Astrocyte (in vitro differentiated cells and primary cell): Measurements from ENCODE around the gene BTN3A1. TPM values are rescaled to one million over a fixed set of nuclear protein-coding genes. Genes with fewer than 3 reads are reported as not detected.
"Not testable (repeated sequence)": the region's sequence is repeated elsewhere in the genome, so short reads cannot be mapped to it uniquely, and the experiment has no call there.

Source experiments
- DNase-seq: peaks from one replicate; pipeline ENCODE4 v3.0.0-alpha.2; 2010; ENCODE audit warnings: low read depth
- FAIRE-seq: peaks from 2 replicates; lab custom pipeline; 2011; peaks lifted over from hg19 to GRCh38; lab: Jason Lieb, UNC
- H2AFZ ChIP-seq: 2 replicates; pipeline ENCODE4 v1.6.0; 2012; ENCODE audit warnings: low read depth, low read length, inconsistent platforms
- H3K27ac ChIP-seq: 2 replicates; pipeline ENCODE4 v1.5.1; 2011; ENCODE audit warnings: low read depth, low read length, inconsistent platforms
- H3K27me3 ChIP-seq: 2 replicates; pipeline ENCODE4 v1.6.0; 2011; ENCODE audit warnings: low read length, inconsistent platforms; ENCODE audit not compliant: insufficient read depth
- H3K36me3 ChIP-seq: 2 replicates; pipeline ENCODE4 v1.5.1; 2011; ENCODE audit warnings: low read length, inconsistent platforms; ENCODE audit not compliant: insufficient read depth
- H3K4me1 ChIP-seq: 2 replicates; pipeline ENCODE4 v1.5.1; 2011; ENCODE audit warnings: low read length, inconsistent platforms; ENCODE audit not compliant: insufficient read depth
- H3K4me2 ChIP-seq: 2 replicates; pipeline ENCODE4 v1.6.0; 2012; ENCODE audit warnings: low read length, inconsistent platforms
- H3K4me3 ChIP-seq: 2 replicates; pipeline ENCODE4 v1.5.1; 2011; ENCODE audit warnings: low read depth, mild to moderate bottlenecking, low read length, inconsistent platforms; ENCODE audit not compliant: insufficient read depth
- H3K79me2 ChIP-seq: 2 replicates; pipeline ENCODE4 v1.6.0; 2012; ENCODE audit warnings: mild to moderate bottlenecking, low read length, inconsistent platforms; ENCODE audit not compliant: insufficient read depth
- H3K9ac ChIP-seq: 2 replicates; pipeline ENCODE4 v1.6.0; 2012; ENCODE audit warnings: mild to moderate bottlenecking, low read length, inconsistent platforms
- H3K9me3 ChIP-seq: 2 replicates; pipeline ENCODE4 v1.5.1; 2012; ENCODE audit warnings: low read depth, mild to moderate bottlenecking, low read length, inconsistent platforms; ENCODE audit not compliant: insufficient read depth
- H4K20me1 ChIP-seq: 2 replicates; pipeline ENCODE4 v1.6.0; 2012; ENCODE audit warnings: low read length, inconsistent platforms; ENCODE audit not compliant: insufficient read depth
- H3K27ac Mint-ChIP-seq: one replicate; pipeline ENCODE4 v1.8.0; 2021; ENCODE audit warnings: mild to moderate bottlenecking, mixed read lengths; ENCODE audit not compliant: unreplicated experiment
- H3K27me3 Mint-ChIP-seq: one replicate; pipeline ENCODE4 v1.8.0; 2021; ENCODE audit warnings: low read depth, mixed read lengths; ENCODE audit not compliant: unreplicated experiment
- H3K36me3 Mint-ChIP-seq: one replicate; pipeline ENCODE4 v1.8.0; 2021; ENCODE audit warnings: low read depth, mixed read lengths; ENCODE audit not compliant: unreplicated experiment
- H3K4me1 Mint-ChIP-seq: one replicate; pipeline ENCODE4 v1.8.0; 2021; ENCODE audit warnings: low read depth, mixed read lengths; ENCODE audit not compliant: unreplicated experiment
- H3K4me3 Mint-ChIP-seq: one replicate; pipeline ENCODE4 v1.8.0; 2021; ENCODE audit warnings: mild to moderate bottlenecking, moderate library complexity, mixed read lengths; ENCODE audit not compliant: unreplicated experiment
- H3K9me3 Mint-ChIP-seq: one replicate; pipeline ENCODE4 v1.8.0; 2021; ENCODE audit warnings: mild to moderate bottlenecking, mixed read lengths; ENCODE audit not compliant: unreplicated experiment
- EZH2 ChIP-seq: IDR thresholded peaks from 2 replicates; pipeline ENCODE4 v1.6.1; 2012; ENCODE audit warnings: mild to moderate bottlenecking, low read length, inconsistent platforms; ENCODE audit not compliant: insufficient read depth
- total RNA-seq: library from RNA; stranded (reverse); gene quantifications from 2 replicates; pipeline ENCODE4 v1.2.1, GENCODE V29; 2021
- TF ChIP-seq, protein P1 (sequence below): IDR thresholded peaks from 2 replicates; pipeline ENCODE4 v1.5.1; 2011; ENCODE audit warnings: low read depth, mild to moderate bottlenecking, inconsistent platforms, low read length, moderate library complexity; ENCODE audit not compliant: insufficient read depth

The BTN3A1 gene
- total RNA-seq, 1 donor from 2014 or later: 22.2 TPM

DNA sequence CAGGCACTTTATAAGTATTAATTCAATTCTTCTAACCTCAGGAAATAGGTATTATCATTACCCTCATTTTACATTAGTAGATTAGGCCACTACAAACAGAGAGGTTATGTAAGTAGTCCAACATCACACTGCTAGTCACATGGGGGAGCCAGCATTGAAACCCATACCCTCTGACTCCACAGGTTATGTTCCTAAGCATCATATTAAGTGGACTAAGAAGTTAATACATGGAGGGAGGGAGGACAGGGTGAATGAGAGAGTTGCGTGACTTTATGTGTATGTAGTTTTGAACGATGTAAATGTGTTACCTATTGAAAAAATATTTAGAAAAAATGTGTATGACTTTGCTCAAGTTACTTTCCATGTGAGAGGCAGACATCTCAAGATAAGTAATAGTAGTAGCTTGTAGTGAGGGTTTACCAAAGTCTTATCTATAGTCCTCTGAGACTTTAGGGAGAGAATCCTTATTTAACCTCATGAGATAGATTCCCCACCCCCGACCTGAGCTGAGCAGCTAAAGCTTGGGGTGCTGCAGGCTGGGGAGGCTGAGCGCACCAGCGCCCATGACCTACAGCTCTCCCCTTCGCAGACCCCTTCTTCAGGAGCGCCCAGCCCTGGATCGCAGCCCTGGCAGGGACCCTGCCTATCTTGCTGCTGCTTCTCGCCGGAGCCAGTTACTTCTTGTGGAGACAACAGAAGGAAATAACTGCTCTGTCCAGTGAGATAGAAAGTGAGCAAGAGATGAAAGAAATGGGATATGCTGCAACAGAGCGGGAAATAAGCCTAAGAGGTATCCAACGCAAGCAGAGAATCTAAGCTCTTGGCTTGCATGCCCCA, 29.5 kb upstream of the BTN3A1 start:
- no peaks in the 10 kb centered on the region for H4K20me1 ChIP-seq
- H3K4me3 Mint-ChIP-seq: no peak overlapping the region
- TF ChIP-seq, protein P1, sequence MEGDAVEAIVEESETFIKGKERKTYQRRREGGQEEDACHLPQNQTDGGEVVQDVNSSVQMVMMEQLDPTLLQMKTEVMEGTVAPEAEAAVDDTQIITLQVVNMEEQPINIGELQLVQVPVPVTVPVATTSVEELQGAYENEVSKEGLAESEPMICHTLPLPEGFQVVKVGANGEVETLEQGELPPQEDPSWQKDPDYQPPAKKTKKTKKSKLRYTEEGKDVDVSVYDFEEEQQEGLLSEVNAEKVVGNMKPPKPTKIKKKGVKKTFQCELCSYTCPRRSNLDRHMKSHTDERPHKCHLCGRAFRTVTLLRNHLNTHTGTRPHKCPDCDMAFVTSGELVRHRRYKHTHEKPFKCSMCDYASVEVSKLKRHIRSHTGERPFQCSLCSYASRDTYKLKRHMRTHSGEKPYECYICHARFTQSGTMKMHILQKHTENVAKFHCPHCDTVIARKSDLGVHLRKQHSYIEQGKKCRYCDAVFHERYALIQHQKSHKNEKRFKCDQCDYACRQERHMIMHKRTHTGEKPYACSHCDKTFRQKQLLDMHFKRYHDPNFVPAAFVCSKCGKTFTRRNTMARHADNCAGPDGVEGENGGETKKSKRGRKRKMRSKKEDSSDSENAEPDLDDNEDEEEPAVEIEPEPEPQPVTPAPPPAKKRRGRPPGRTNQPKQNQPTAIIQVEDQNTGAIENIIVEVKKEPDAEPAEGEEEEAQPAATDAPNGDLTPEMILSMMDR: no peak
- no peak for TF ChIP-seq EZH2

DNA sequence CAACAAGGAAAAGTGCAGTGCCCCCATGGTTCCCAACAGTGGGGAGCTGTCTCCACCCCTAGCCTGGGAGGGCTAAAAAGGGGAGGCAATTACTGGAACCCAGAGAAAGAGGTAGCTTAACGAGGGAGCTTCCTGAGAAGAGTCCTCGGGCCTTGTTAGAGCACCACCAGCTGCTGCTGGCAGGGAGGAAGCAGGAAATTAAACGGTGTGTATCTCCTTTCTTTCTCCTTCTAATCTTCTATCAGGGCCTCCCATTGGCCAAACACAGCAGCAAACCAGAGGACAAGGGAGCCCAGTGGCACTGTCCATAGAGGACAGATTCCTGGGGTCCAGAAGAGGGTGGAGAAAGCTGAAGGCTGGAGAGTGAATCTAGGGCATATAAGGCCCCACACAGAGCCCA, 26.8 kb upstream of the BTN3A1 start:
- FAIRE-seq (no peak), DNase-seq (no peak)
- no peak for TF ChIP-seq EZH2
- TF ChIP-seq, protein P1: no peak
- no peaks in the 10 kb centered on the region for H4K20me1 ChIP-seq
- no peak overlapping the region for H3K4me3 Mint-ChIP-seq
- no peaks in the 10 kb centered on the region for H3K79me2 ChIP-seq
- no peak overlapping the region for H3K27ac ChIP-seq
- peaks cover 2% of the 10 kb centered on the region for H3K27me3 Mint-ChIP-seq
- no peak overlapping the region for H2AFZ ChIP-seq
- H3K27me3 ChIP-seq: no peaks in the 10 kb centered on the region
- no peaks in the 10 kb centered on the region for H3K9me3 ChIP-seq
- no peak overlapping the region for H3K4me2 ChIP-seq
- H3K4me3 ChIP-seq: no peak overlapping the region
- no peaks in the 10 kb centered on the region for H3K9me3 Mint-ChIP-seq
- no peak overlapping the region for H3K9ac ChIP-seq
- H3K4me1 ChIP-seq: no peaks in the 10 kb centered on the region
- H3K36me3 Mint-ChIP-seq: peaks cover 33% of the 10 kb centered on the region
- no peak overlapping the region for H3K27ac Mint-ChIP-seq
- H3K36me3 ChIP-seq: no peaks in the 10 kb centered on the region
- no peaks in the 10 kb centered on the region for H3K4me1 Mint-ChIP-seq

More for the DNA sequence above, 29.5 kb upstream of the BTN3A1 start:
- no peaks in the 10 kb centered on the region for H3K4me1 Mint-ChIP-seq
- Histone ChIP-seq H3K9me3 (no peaks in the 10 kb centered on the region), H3K79me2 (no peaks in the 10 kb centered on the region), H3K9ac (no peak overlapping the region), H2AFZ (no peak overlapping the region), H3K36me3 (no peaks in the 10 kb centered on the region), H3K4me2 (no peak overlapping the region), H3K27me3 (no peaks in the 10 kb centered on the region), H3K4me3 (no peak overlapping the region), H3K27ac (no peak overlapping the region), H3K4me1 (no peaks in the 10 kb centered on the region)
- FAIRE-seq (no peak), DNase-seq (no peak)
- H3K27me3 Mint-ChIP-seq: peaks cover 2% of the 10 kb centered on the region
- H3K9me3 Mint-ChIP-seq: no peaks in the 10 kb centered on the region
- peaks cover 44% of the 10 kb centered on the region for H3K36me3 Mint-ChIP-seq
- no peak overlapping the region for H3K27ac Mint-ChIP-seq

DNA sequence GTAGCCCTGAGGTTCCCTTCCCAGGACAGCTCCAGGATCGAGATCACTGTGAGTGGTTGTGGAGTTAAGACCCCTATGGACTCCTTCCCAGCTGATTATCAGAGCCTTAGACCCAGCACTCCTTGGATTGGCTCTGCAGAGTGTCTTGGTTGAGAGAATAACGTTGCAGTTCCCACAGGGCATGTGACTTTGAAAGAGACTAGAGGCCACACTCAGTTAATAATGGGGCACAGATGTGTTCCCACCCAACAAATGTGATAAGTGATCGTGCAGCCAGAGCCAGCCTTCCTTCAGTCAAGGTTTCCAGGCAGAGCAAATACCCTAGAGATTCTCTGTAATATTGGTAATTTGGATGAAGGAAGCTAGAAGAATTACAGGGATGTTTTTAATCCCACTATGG, 24.4 kb upstream of the BTN3A1 start:
- H3K36me3 ChIP-seq: no peaks in the 10 kb centered on the region
- H3K9me3 Mint-ChIP-seq: no peaks in the 10 kb centered on the region

DNA sequence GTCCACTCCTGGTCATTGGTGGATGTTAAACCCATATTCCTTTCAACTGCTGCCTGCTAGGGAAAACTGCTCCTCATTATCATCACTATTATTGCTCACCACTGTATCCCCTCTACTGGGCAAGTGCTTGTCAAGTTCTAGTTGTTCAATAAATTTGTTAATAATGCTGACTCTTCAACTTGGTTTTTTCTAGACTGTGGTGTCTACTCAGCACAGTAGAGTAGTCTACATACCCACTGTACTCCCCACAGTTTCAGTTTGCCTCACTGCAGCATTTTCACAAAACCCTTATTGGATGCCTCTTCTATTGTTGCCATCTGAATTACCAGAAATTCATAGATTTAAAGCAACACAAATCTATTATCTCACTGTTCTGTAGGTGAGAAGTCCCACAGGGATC, 23.9 kb upstream of the BTN3A1 start:
- FAIRE-seq, H3K27me3 ChIP-seq, H3K4me1 ChIP-seq, DNase-seq, H3K4me1 Mint-ChIP-seq, H4K20me1 ChIP-seq, H3K9ac ChIP-seq, H3K4me2 ChIP-seq, H3K27me3 Mint-ChIP-seq, H3K4me3 Mint-ChIP-seq, H3K27ac ChIP-seq, H3K27ac Mint-ChIP-seq, H3K36me3 ChIP-seq, H3K4me3 ChIP-seq, H3K9me3 Mint-ChIP-seq, H2AFZ ChIP-seq, H3K79me2 ChIP-seq, H3K9me3 ChIP-seq: not testable (repeated sequence)
- peaks cover 31% of the 10 kb centered on the region for H3K36me3 Mint-ChIP-seq

More for the DNA sequence above, 24.4 kb upstream of the BTN3A1 start:
- Histone ChIP-seq H4K20me1 (no peaks in the 10 kb centered on the region), H3K27me3 (no peaks in the 10 kb centered on the region), H2AFZ (no peak overlapping the region), H3K9me3 (no peaks in the 10 kb centered on the region), H3K9ac (no peak overlapping the region), H3K4me3 (no peak overlapping the region), H3K27ac (no peak overlapping the region), H3K4me2 (no peak overlapping the region), H3K4me1 (no peaks in the 10 kb centered on the region), H3K79me2 (no peaks in the 10 kb centered on the region)
- TF ChIP-seq, protein P1: no peak
- no peak for TF ChIP-seq EZH2
- Mint-ChIP-seq H3K36me3 (peaks cover 33% of the 10 kb centered on the region), H3K4me1 (no peaks in the 10 kb centered on the region), H3K27me3 (peaks cover 2% of the 10 kb centered on the region), H3K4me3 (no peak overlapping the region), H3K27ac (no peak overlapping the region)
- DNase-seq (no peak), FAIRE-seq (no peak)
